ENCODE results near the gene ERCC4.

Gene ERCC4

DNA sequence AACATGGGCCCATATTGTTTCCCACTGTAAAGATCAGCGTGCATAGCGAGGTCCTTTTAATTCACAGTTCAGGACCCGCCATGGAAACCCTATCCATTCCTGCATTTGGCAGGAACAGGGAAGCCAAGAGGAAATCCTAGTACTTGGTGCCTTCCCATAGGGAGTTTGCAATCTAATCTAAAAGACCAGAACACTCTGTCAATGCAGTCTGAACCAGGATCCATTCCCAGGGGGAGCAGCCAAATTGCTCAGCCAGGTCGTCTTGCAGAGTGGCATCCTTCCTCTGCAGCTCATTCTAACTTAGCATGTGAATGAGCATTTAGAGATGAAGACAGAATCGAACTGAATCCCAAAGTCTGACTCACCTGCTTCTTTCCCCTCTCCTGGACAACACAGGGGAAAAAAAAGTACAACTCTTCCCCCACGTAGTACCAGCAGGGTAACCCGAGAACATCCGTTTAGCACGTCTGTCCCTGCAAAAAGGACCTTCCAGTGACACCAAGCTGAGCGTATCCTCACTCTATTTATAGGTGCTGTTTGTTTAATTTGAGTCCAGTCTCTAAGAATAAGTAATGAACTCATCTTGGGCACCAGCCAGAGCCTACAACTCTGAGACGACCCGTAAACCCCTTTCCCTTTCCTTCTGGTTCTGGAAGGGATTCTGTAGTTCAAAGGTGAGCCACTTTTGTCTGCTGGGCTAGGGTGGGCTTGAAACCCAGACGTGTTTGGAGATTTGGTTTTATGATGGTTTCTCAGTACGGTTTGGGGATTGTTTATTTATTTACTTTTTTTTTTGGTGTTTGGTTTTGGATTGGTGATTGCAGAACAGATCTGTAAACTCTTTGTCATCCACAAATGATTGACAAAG is 74.5 kb downstream of the ERCC4 start:
- no peak for DNase-seq (ENCODE audit: low spot score)

DNA sequence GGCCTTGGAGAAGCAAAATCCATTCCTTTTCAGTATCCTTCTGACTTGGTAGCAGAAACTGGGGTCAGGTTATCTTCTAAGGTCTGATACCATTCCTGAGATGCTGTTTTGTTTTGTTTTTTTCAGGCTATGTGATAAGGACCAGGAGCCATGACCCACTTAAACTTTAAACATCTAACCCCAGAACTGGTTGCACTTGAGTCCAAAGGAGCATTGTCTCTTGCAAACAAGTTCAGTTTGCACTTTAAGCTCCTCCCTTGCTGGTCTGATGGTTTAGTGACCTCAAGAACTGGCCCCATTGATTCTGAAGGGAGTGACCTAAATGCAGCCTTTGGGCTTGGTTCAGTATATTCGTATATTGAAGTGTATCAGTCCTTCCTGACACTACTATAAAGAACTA is 75.2 kb downstream of the ERCC4 start:
- no peak for DNase-seq (ENCODE audit: low spot score)

- DNase-seq (ENCODE audit: low spot score), result no peak
Measured at GRCh38 chr16:13996778-13997288, 76.9 kb downstream of the ERCC4 start.

GRCh38 chr16:13997526-13997925 is 77.6 kb downstream of the ERCC4 start:
- DNase-seq (ENCODE audit: low spot score), result no peak

- no peak for DNase-seq (ENCODE audit: low spot score)
Measured at GRCh38 chr16:13997933-13998332, 78.0 kb downstream of the ERCC4 start.

DNA sequence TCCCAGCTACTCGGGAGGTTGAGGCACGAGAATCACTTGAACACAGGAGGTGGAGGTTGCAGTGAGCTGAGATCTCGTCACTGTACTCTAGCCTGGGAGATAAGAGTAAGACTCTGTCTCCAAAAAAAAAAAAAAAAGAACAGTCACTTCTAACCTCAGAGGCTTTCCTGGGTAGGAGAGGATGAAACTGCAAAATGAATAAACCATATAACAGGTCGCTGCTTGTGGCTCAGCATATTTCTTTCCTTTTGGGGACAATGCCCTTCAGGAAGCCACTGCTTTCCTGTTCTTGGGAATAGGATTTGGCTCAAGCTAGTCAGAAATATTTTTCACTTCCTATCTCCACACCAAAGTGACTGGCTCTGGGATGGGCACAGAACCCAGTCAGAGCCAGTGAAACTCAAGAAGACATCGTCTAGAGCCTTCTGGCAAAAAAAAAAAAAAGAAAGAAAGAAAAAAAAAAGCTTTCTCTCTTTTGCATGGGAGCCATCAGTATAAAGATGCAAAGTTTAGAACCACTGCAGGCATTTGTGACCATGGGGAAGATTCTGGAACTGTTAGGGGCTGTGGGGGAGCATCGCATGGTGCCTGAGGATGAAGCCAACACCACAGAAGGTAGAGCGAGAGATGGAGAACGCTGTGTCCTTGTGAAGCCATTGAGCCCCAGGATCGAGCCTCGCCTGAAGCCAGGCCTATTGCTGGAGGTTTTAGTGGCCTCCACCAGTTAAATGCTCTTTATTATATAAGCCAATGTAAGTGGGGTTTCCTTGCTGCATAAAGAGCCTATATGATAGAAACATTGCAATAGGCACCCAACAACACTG is 79.3 kb downstream of the ERCC4 start:
- DNase-seq (ENCODE audit: low spot score), result no peak

GRCh38 chr16:13999895-14000425 is 80.0 kb downstream of the ERCC4 start:
- DNase-seq (ENCODE audit: low spot score), result no peak

DNA sequence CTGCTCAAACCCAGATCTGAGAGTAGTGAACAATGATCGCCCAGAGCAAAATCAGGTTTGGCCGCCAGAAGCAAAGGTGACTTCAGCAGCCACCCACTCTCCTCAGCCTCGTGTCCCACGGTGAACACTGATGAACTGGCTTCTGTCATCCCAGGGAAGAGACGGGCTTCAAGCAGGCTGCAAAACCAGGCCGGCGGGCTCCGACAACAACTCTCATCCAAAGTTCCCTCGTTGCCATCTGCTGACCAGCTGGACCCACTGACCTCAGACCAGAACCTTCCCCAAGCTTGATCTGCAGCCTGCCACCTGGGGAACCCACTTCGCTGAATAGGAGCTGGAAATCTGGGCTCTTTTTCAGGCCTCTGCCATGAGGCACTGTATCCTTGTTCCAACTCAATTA is 81.6 kb downstream of the ERCC4 start:
- no peak for DNase-seq (ENCODE audit: low spot score)
